ENCODE results near the gene ATR. TPM values are rescaled to one million over a fixed set of nuclear protein-coding genes. Genes with fewer than 3 reads are reported as not detected.

ATR gene
- polyA plus RNA-seq, 2 of the 4 experiments (the other 2 are of a cell fraction), result 13.9 to 36.2 TPM

- CTCF ChIA-PET, result no interaction called here
Observed at GRCh38 chr3:142509079-142509478, 69.5 kb downstream of the ATR start.

GRCh38 chr3:142507241-142507640 lies 71.3 kb downstream of the ATR start:
- WGBS (ENCODE audit: missing lambda C conversion rate), result 94% methylated on average over 4 of the region's 4 CpGs

More at GRCh38 chr3:142509079-142509478, 69.5 kb downstream of the ATR start:
- DNase-seq (ENCODE audit: low read depth in 1 of 2, low spot score in 1 of 2) (no peak), FAIRE-seq (no peak), ATAC-seq (no peak)
- no peak overlapping the region for H3K27ac ChIP-seq
- H3K4me2 ChIP-seq, result no peak overlapping the region
- H3K9me3 ChIP-seq, result no peaks in the 10 kb centered on the region
- TF ChIP-seq, protein P1, sequence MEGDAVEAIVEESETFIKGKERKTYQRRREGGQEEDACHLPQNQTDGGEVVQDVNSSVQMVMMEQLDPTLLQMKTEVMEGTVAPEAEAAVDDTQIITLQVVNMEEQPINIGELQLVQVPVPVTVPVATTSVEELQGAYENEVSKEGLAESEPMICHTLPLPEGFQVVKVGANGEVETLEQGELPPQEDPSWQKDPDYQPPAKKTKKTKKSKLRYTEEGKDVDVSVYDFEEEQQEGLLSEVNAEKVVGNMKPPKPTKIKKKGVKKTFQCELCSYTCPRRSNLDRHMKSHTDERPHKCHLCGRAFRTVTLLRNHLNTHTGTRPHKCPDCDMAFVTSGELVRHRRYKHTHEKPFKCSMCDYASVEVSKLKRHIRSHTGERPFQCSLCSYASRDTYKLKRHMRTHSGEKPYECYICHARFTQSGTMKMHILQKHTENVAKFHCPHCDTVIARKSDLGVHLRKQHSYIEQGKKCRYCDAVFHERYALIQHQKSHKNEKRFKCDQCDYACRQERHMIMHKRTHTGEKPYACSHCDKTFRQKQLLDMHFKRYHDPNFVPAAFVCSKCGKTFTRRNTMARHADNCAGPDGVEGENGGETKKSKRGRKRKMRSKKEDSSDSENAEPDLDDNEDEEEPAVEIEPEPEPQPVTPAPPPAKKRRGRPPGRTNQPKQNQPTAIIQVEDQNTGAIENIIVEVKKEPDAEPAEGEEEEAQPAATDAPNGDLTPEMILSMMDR (IDR thresholded peaks at IDR 0.05), result no peak
- no peak for TF ChIP-seq FOXS1 (CRISPR knock-in tag; IDR thresholded peaks at IDR 0.05)
- no peak for TF ChIP-seq NR3C1 (IDR thresholded peaks at IDR 0.05)
- TF ChIP-seq, protein P2, sequence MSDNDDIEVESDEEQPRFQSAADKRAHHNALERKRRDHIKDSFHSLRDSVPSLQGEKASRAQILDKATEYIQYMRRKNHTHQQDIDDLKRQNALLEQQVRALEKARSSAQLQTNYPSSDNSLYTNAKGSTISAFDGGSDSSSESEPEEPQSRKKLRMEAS (IDR thresholded peaks at IDR 0.05), result no peak
- no peak for TF ChIP-seq RAD21 (conservative IDR thresholded peaks at IDR 0.05 in 1 of 2, IDR thresholded peaks at IDR 0.05 in 1 of 2)
- no peak for TF ChIP-seq HOXB13 (CRISPR knock-in tag; IDR thresholded peaks at IDR 0.05; ENCODE audit: low read depth)
- TF ChIP-seq NPAS2 (CRISPR knock-in tag; IDR thresholded peaks at IDR 0.05; ENCODE audit: borderline replicate concordance), result no peak
- no peak for TF ChIP-seq HDAC2 (IDR thresholded peaks at IDR 0.05)
- no peak for TF ChIP-seq EHMT2 (IDR thresholded peaks at IDR 0.05; ENCODE audit: low read depth)
- no peak for TF ChIP-seq EP300 (IDR thresholded peaks at IDR 0.05)
- TF ChIP-seq, protein P3, sequence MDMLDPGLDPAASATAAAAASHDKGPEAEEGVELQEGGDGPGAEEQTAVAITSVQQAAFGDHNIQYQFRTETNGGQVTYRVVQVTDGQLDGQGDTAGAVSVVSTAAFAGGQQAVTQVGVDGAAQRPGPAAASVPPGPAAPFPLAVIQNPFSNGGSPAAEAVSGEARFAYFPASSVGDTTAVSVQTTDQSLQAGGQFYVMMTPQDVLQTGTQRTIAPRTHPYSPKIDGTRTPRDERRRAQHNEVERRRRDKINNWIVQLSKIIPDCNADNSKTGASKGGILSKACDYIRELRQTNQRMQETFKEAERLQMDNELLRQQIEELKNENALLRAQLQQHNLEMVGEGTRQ (IDR thresholded peaks at IDR 0.05), result no peak
- no peak for TF ChIP-seq MAFK (IDR thresholded peaks at IDR 0.05; ENCODE audit: partially characterized antibody)
- TF ChIP-seq, protein P4, sequence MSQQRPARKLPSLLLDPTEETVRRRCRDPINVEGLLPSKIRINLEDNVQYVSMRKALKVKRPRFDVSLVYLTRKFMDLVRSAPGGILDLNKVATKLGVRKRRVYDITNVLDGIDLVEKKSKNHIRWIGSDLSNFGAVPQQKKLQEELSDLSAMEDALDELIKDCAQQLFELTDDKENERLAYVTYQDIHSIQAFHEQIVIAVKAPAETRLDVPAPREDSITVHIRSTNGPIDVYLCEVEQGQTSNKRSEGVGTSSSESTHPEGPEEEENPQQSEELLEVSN (IDR thresholded peaks at IDR 0.05; ENCODE audit: borderline replicate concordance, low read depth), result no peak
- no peak for TF ChIP-seq HOXB5 (CRISPR knock-in tag; IDR thresholded peaks at IDR 0.05)
- no peak for TF ChIP-seq TFCP2L1 (CRISPR knock-in tag; IDR thresholded peaks at IDR 0.05)
- no peak for TF ChIP-seq JUNB (IDR thresholded peaks at IDR 0.05)
- H3K4me1 ChIP-seq, result no peaks in the 10 kb centered on the region
- POLR2A ChIA-PET, result no interaction called here
- no peak overlapping the region for H3K4me3 ChIP-seq
- 94% methylated on average over 3 of the region's 3 CpGs for WGBS (ENCODE audit: missing lambda C conversion rate)

More at GRCh38 chr3:142507241-142507640, 71.3 kb downstream of the ATR start:
- no peak for ATAC-seq
- no peaks in the 10 kb centered on the region for H3K9me3 ChIP-seq
- TF ChIP-seq ZC3H11A (IDR thresholded peaks at IDR 0.05) (no peak), POLR2A (IDR thresholded peaks at IDR 0.05; ENCODE audit: low read length) (no peak), ELK1 (IDR thresholded peaks at IDR 0.05; ENCODE audit: low read depth, low read length) (no peak), BHLHE40 (IDR thresholded peaks at IDR 0.05; ENCODE audit: low read depth, low read length) (no peak), FOSB (CRISPR knock-in tag; IDR thresholded peaks at IDR 0.05) (no peak), JUN (IDR thresholded peaks at IDR 0.05) (no peak), NR3C1 (IDR thresholded peaks at IDR 0.05) (no peak), HOXA7 (CRISPR knock-in tag; IDR thresholded peaks at IDR 0.05) (no peak), RAD21 (conservative IDR thresholded peaks at IDR 0.05 in 1 of 2, IDR thresholded peaks at IDR 0.05 in 1 of 2) (no peak), EP300 (IDR thresholded peaks at IDR 0.05) (no peak), CHD4 (IDR thresholded peaks at IDR 0.05; ENCODE audit: borderline replicate concordance) (no peak), RNF2 (IDR thresholded peaks at IDR 0.05; ENCODE audit: borderline replicate concordance, low read depth) (no peak), EHF (CRISPR knock-in tag; IDR thresholded peaks at IDR 0.05) (no peak), JUNB (IDR thresholded peaks at IDR 0.05) (no peak), RCOR1 (IDR thresholded peaks at IDR 0.05; ENCODE audit: low read depth, low read length) (no peak), RFX5 (IDR thresholded peaks at IDR 0.05) (no peak), HOXB5 (CRISPR knock-in tag; IDR thresholded peaks at IDR 0.05) (no peak)
- TF ChIP-seq, protein P5, sequence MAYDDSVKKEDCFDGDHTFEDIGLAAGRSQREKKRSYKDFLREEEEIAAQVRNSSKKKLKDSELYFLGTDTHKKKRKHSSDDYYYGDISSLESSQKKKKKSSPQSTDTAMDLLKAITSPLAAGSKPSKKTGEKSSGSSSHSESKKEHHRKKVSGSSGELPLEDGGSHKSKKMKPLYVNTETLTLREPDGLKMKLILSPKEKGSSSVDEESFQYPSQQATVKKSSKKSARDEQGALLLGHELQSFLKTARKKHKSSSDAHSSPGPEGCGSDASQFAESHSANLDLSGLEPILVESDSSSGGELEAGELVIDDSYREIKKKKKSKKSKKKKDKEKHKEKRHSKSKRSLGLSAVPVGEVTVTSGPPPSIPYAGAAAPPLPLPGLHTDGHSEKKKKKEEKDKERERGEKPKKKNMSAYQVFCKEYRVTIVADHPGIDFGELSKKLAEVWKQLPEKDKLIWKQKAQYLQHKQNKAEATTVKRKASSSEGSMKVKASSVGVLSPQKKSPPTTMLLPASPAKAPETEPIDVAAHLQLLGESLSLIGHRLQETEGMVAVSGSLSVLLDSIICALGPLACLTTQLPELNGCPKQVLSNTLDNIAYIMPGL (CRISPR knock-in tag; IDR thresholded peaks at IDR 0.05; ENCODE audit: borderline replicate concordance), result no peak
- TF ChIP-seq, protein P1 (IDR thresholded peaks at IDR 0.05), result no peak
- TF ChIP-seq, protein P2 (IDR thresholded peaks at IDR 0.05), result no peak
- H3K4me2 ChIP-seq, result no peak overlapping the region
- ChIA-PET POLR2A (no interaction called here), CTCF (interaction anchor here (0.6 kb wide), 1 partner anchor 143 kb away, joined by 3 read pairs; no protein-coding TSS in a partner anchor)
- H3K27ac ChIP-seq, result no peak overlapping the region
- DNase-seq (ENCODE audit: low read depth in 1 of 2, low spot score in 1 of 2), result no peak
- no peak for FAIRE-seq
- H3K4me3 ChIP-seq, result no peak overlapping the region
- H3K4me1 ChIP-seq, result no peaks in the 10 kb centered on the region
